ENCODE data around the gene GID8. TPM values are rescaled to one million over a fixed set of nuclear protein-coding genes. Genes with fewer than 3 reads are reported as not detected.

GID8 gene
- total and polyA plus RNA-seq, 8 donors = 24.5 to 52.6 (median 47.6) TPM

GRCh38 chr20:62925420-62926228, 12.3 kb upstream of the GID8 start:
- no peaks in the 10 kb centered on the region for H3K9me3 ChIP-seq
- DNase-seq (peak in 1 of 4 donors; percentile 88), ATAC-seq (peak; percentile 5)
- peaks cover 41 to 82% of the 10 kb centered on the region in 2 donors for H3K4me1 ChIP-seq
- no peaks in the 10 kb centered on the region for H3K27me3 ChIP-seq
- peak overlapping the region; percentile 67 to 78 for H3K4me3 ChIP-seq
- no peak for TF ChIP-seq CTCF (IDR thresholded peaks at IDR 0.05)
- intact Hi-C loops (cut with DNase I) = no loop called here
- peak overlapping the region; percentile 94 to 96 for H3K27ac ChIP-seq
- H3K36me3 ChIP-seq = no peaks in the 10 kb centered on the region

GRCh38 chr20:62926229-62927127, 11.5 kb upstream of the GID8 start, which contains the start of gene DIDO1:
Gene DIDO1 (minus strand): TSS chr20:62926505.
- Histone ChIP-seq H3K36me3 (no peaks in the 10 kb centered on the region), H3K9me3 (no peaks in the 10 kb centered on the region), H3K4me3 (peak within 1 kb of the TSS; percentile 67 to 78), H3K27me3 (no peaks in the 10 kb centered on the region), H3K27ac (peak within 1 kb of the TSS; percentile 94 to 96), H3K4me1 (peaks cover 41 to 74% of the 10 kb centered on the region in 2 donors)
- ATAC-seq (peak; percentile 88), DNase-seq (peak; percentile 83 to 99 (median 92))
- intact Hi-C loops (cut with DNase I) = no loop called here
- peak; percentile 72 to 78 for TF ChIP-seq CTCF (IDR thresholded peaks at IDR 0.05)

- DNase-seq (no peak), ATAC-seq (no peak)
- Histone ChIP-seq H3K4me1 (peaks cover 41 to 66% of the 10 kb centered on the region in 2 donors), H3K27ac (peak overlapping the region; percentile 94 to 96), H3K36me3 (no peaks in the 10 kb centered on the region), H3K27me3 (no peaks in the 10 kb centered on the region), H3K4me3 (peak overlapping the region; percentile 67 to 78), H3K9me3 (no peaks in the 10 kb centered on the region)
- no peak for TF ChIP-seq CTCF (IDR thresholded peaks at IDR 0.05)
- intact Hi-C loops (cut with DNase I) = no loop called here
Observed at GRCh38 chr20:62927128-62927705, 10.7 kb upstream of the GID8 start.

GRCh38 chr20:62928246-62928939, 9.6 kb upstream of the GID8 start:
- H3K27ac ChIP-seq = peak overlapping the region; percentile 80 to 82
- ATAC-seq (no peak), DNase-seq (no peak)
- H3K27me3 ChIP-seq = no peaks in the 10 kb centered on the region
- H3K4me3 ChIP-seq = peak overlapping the region; percentile 38 to 63
- H3K36me3 ChIP-seq = peaks cover 0 to 8% of the 10 kb centered on the region in 2 donors
- TF ChIP-seq CTCF (IDR thresholded peaks at IDR 0.05) = no peak
- no peaks in the 10 kb centered on the region for H3K9me3 ChIP-seq
- intact Hi-C loops (cut with DNase I) = no loop called here
- peaks cover 31 to 56% of the 10 kb centered on the region in 2 donors for H3K4me1 ChIP-seq
